K562 (cell line): Measurements from ENCODE around the gene FOCAD. TPM values are rescaled to one million over a fixed set of nuclear protein-coding genes. Genes with fewer than 3 reads are reported as not detected.

Experiments used
- ATAC-seq: fragments of 200-7000 bp; cut with Tn5 transposase; 3 replicates; pipeline ENCODE4 v1.9.1; 2020; ENCODE audit warnings: moderate library complexity
- BruUV-seq: library from RNA; stranded (reverse); fragments of 400-500 nt; replicated peaks from 2 replicates; lab custom pipeline; 2021; lab: Mats Ljungman, UMichigan
- CTCF ChIA-PET: fragments of 300-600 bp; formaldehyde crosslinking; extraction: SDS; loops from one replicate; lab custom pipeline; 2021; ENCODE audit warnings: low intra/inter-chr PET ratio; lab: Yijun Ruan, JAX
- POLR2A ChIA-PET: fragments of 300-600, 350-650 bp; sonication (Branson Sonifier 250); formaldehyde crosslinking; extraction: SDS; loops from one replicate; lab custom pipeline; 2021; ENCODE audit warnings: antibody characterized with exemption, inconsistent platforms; lab: Yijun Ruan, JAX
- DNase-seq, 4 experiments: peaks; one replicate each; pipeline versions ENCODE4 v3.0.0 to v3.0.0-alpha.2; 2011 to 2018; ENCODE audit warnings: low spot score in 3 of 4, mixed read lengths in 3 of 4; ENCODE audit errors: extremely low read depth in 1 of 4
- FAIRE-seq: peaks from 2 replicates; lab custom pipeline; 2011; peaks lifted over from hg19 to GRCh38; lab: Jason Lieb, UNC
- H2AFZ ChIP-seq: 2 replicates; pipeline ENCODE4 v1.6.0; 2011; ENCODE audit warnings: low read depth, low read length, control low read depth, inconsistent platforms
- H3K27ac ChIP-seq: fragments of 200-600 bp; 3 replicates; pipeline ENCODE4 v1.8.0; 2011; ENCODE audit warnings: low read depth, mild to moderate bottlenecking, control low read depth, inconsistent platforms, low read length, moderate library complexity, mixed read lengths; ENCODE audit errors: extremely low read depth
- H3K27me3 ChIP-seq, 2 experiments: fragments of 300-600 bp in 1 of 2; 2 replicates in 1 of 2; 3 replicates in 1 of 2; pipeline versions ENCODE4 v1.6.0 to v1.8.0; 2011; ENCODE audit warnings: inconsistent platforms in 2 of 2, low read length in 2 of 2, mild to moderate bottlenecking in 1 of 2, mixed read lengths in 1 of 2, moderate library complexity in 1 of 2; ENCODE audit not compliant: control insufficient read depth in 2 of 2, insufficient read depth in 2 of 2
- H3K36me3 ChIP-seq: fragments of 300-600 bp; 3 replicates; pipeline ENCODE4 v1.8.0; 2011; ENCODE audit warnings: mild to moderate bottlenecking, low read length, inconsistent platforms; ENCODE audit not compliant: control insufficient read depth, insufficient read depth
- H3K4me1 ChIP-seq, 2 experiments: fragments of 200-600 bp in 1 of 2; replicated peaks in 1 of 2; 2 replicates in 1 of 2; 3 replicates in 1 of 2; pipeline versions ENCODE4 v1.5.1 to v1.8.0; 2011; ENCODE audit warnings: inconsistent platforms in 2 of 2, low read length in 2 of 2, mild to moderate bottlenecking in 1 of 2, mixed read lengths in 1 of 2, moderate library complexity in 1 of 2; ENCODE audit not compliant: control insufficient read depth in 2 of 2, insufficient read depth in 2 of 2
- H3K4me2 ChIP-seq: 2 replicates; pipeline ENCODE4 v1.6.1; 2011; ENCODE audit warnings: low read length, control low read depth, inconsistent platforms, mixed read lengths; ENCODE audit not compliant: insufficient read depth
- H3K4me3 ChIP-seq: fragments of 200-600 bp; sonication (generic), shearing (Covaris generic); 2 replicates; pipeline ENCODE4 v1.5.1; 2016; ENCODE audit warnings: control low read depth, inconsistent platforms
- H3K79me2 ChIP-seq: fragments of 200-600 bp; 3 replicates; pipeline ENCODE4 v1.8.0; 2011; ENCODE audit warnings: low read length, inconsistent platforms; ENCODE audit not compliant: control insufficient read depth, insufficient read depth
- H3K9ac ChIP-seq, 2 experiments: 2 replicates each; pipeline versions ENCODE4 v1.6.0 to v1.6.1; 2011; ENCODE audit warnings: low read depth in 2 of 2, low read length in 2 of 2, control low read depth in 1 of 2, inconsistent platforms in 1 of 2, mild to moderate bottlenecking in 1 of 2, mixed read lengths in 1 of 2; ENCODE audit not compliant: insufficient read depth in 1 of 2
- H3K9me1 ChIP-seq: one replicate; pipeline ENCODE4 v1.6.0; 2011; ENCODE audit warnings: inconsistent platforms, mild to moderate bottlenecking, low read length, moderate library complexity; ENCODE audit not compliant: control insufficient read depth, insufficient read depth
- H3K9me3 ChIP-seq: replicated peaks from 2 replicates; pipeline ENCODE4 v1.5.1; 2011; ENCODE audit warnings: low read depth, low read length, inconsistent platforms; ENCODE audit not compliant: control insufficient read depth, insufficient read depth
- H4K20me1 ChIP-seq: replicated peaks from 2 replicates; pipeline ENCODE4 v1.6.1; 2011; ENCODE audit warnings: low read length, inconsistent platforms, mixed read lengths; ENCODE audit not compliant: control insufficient read depth, insufficient read depth
- CREB3L1 ChIP-seq: fragments of 450-650 bp; IDR thresholded peaks from 2 replicates; pipeline ENCODE4 v1.6.1; 2014; ENCODE audit warnings: low read depth, mild to moderate bottlenecking, moderate library complexity, borderline replicate concordance
- E2F4 ChIP-seq: sonication (generic); formaldehyde crosslinking; IDR thresholded peaks from 2 replicates; pipeline ENCODE4 v1.8.0; 2022; ENCODE audit warnings: mild to moderate bottlenecking, low read depth, missing genetic modification reagents
- NCOA4 ChIP-seq: fragments of 450-650 bp; IDR thresholded peaks from 2 replicates; pipeline ENCODE4 v1.6.1; 2018; ENCODE audit warnings: mild to moderate bottlenecking; ENCODE audit not compliant: partially characterized antibody
- NR4A1 ChIP-seq, 2 experiments: fragments of 250-450 bp in 1 of 2; fragments of 450-650 bp in 1 of 2; sonication (Bioruptor Pico) in 1 of 2; IDR thresholded peaks; 2 replicates each; pipeline versions ENCODE4 v1.4.0 to v1.6.1; 2016 to 2020; ENCODE audit warnings: mild to moderate bottlenecking in 2 of 2, missing compliant biosample characterization in 1 of 2, missing genetic modification characterization in 1 of 2, moderate library complexity in 1 of 2
- NRF1 ChIP-seq, 2 experiments: fragments of 450-650 bp; IDR thresholded peaks in 1 of 2; conservative IDR thresholded peaks in 1 of 2; 2 replicates each; pipeline ENCODE4 v1.6.1; 2014; ENCODE audit warnings: mild to moderate bottlenecking in 2 of 2
- PTRF ChIP-seq: fragments of 450-650 bp; IDR thresholded peaks from 2 replicates; pipeline ENCODE4 v1.6.1; 2016; ENCODE audit warnings: mild to moderate bottlenecking, missing genetic modification characterization, missing compliant biosample characterization
- SFPQ ChIP-seq: fragments of 200-400 bp; formaldehyde crosslinking; IDR thresholded peaks from 2 replicates; pipeline ENCODE4 v1.6.1; 2017; ENCODE audit warnings: mild to moderate bottlenecking, low read depth, low read length, moderate library complexity
- ZBTB2 ChIP-seq: fragments of 450-650 bp; IDR thresholded peaks from 2 replicates; pipeline ENCODE4 v1.6.1; 2016; ENCODE audit warnings: antibody characterized with exemption
- ZNF165 ChIP-seq: fragments of 250-450 bp; sonication (Bioruptor Pico); IDR thresholded peaks from 2 replicates; pipeline ENCODE4 v1.4.0; 2020; ENCODE audit warnings: borderline replicate concordance
- WGBS: fragments of 100-300 bp; shearing (Covaris generic); methylation state at CpG from one replicate; pipeline ENCODE4 v1.1.6; 2016; ENCODE audit warnings: low coverage, mixed read lengths; ENCODE audit not compliant: insufficient coverage; ENCODE audit errors: missing lambda C conversion rate; 5-methylcytosine and 5-hydroxymethylcytosine counted together
- in situ Hi-C: fragments of 300-500 bp; cut with MboI; formaldehyde crosslinking; loops from 4 replicates; pipeline ENCODE4 v1.15.0; 2018; ENCODE audit warnings: inconsistent platforms, mixed read lengths
- intact Hi-C: fragments of 100-400 bp; cut with micrococcal nuclease; formaldehyde crosslinking; loops from 2 replicates; pipeline ENCODE4 v1.14.2; 2022
- polyA plus RNA-seq, 8 experiments: library from polyadenylated mRNA; depleted of rRNA in 4 of 8; stranded (reverse) in 5 of 8; unstranded in 3 of 8; fragments of >200 nt; fragmentation: Nextera tagmentation in 2 of 8; fragmentation: Illumina TruSeq in 1 of 8; extraction: Ambion mirVana in 2 of 8; extraction: Trizol in 1 of 8; gene quantifications; 2 replicates each; pipeline versions ENCODE4 v1.2.1 to v1.2.3, GENCODE V29; 2011 to 2014; ENCODE audit warnings: inconsistent platforms in 1 of 8, missing spikeins in 1 of 8
- total RNA-seq, 7 experiments: library from RNA; depleted of rRNA in 6 of 7; stranded (reverse); fragments of >200 nt in 6 of 7; fragmentation: Illumina TruSeq in 2 of 7; extraction: Trizol in 2 of 7; gene quantifications; 2 replicates each; pipeline versions ENCODE4 v1.2.1 to v1.2.3, GENCODE V29; 2011 to 2021; ENCODE audit warnings: low replicate concordance in 1 of 7

Gene FOCAD
- total and polyA plus RNA-seq, 9 of the 15 experiments (the other 6 are each of a cell fraction or from before 2014, with no cell fraction given) = 0.13 to 2.4 (median 1.6) TPM

- H3K4me1 ChIP-seq = no peaks in the 10 kb centered on the region
- intact Hi-C loops = no loop called here
- H3K27ac ChIP-seq = no peak overlapping the region
- BruUV-seq = no TSS peak
- no peaks in the 10 kb centered on the region for H4K20me1 ChIP-seq
- FAIRE-seq = no peak
- H3K9me3 ChIP-seq = no peaks in the 10 kb centered on the region
- no peak for TF ChIP-seq NCOA4
- TF ChIP-seq, all 486 proteins: peak for 0
- no peak for DNase-seq
- Histone ChIP-seq H3K4me3 (no peak overlapping the region), H3K27me3 (no peaks in the 10 kb centered on the region), H3K36me3 (no peaks in the 10 kb centered on the region), H2AFZ (no peak overlapping the region), H3K9me1 (no peaks in the 10 kb centered on the region), H3K9ac (no peak overlapping the region), H3K4me2 (no peak overlapping the region), H3K79me2 (no peaks in the 10 kb centered on the region)
- in situ Hi-C loops = no loop called here
- CTCF ChIA-PET = no interaction called here
- POLR2A ChIA-PET = no interaction called here
- no CpG with 5 or more reads among the region's 1 CpG for WGBS
- no peak for ATAC-seq
Measured at GRCh38 chr9:20904995-20905394, 220.9 kb downstream of the FOCAD start.

GRCh38 chr9:20906326-20906725 is 222.3 kb downstream of the FOCAD start:
- ATAC-seq (no peak), FAIRE-seq (no peak), DNase-seq (no peak)
- Histone ChIP-seq H3K79me2 (no peaks in the 10 kb centered on the region), H3K4me3 (no peak overlapping the region), H4K20me1 (no peaks in the 10 kb centered on the region), H2AFZ (no peak overlapping the region), H3K36me3 (no peaks in the 10 kb centered on the region), H3K27ac (no peak overlapping the region), H3K4me1 (no peaks in the 10 kb centered on the region), H3K27me3 (no peaks in the 10 kb centered on the region), H3K4me2 (no peak overlapping the region), H3K9me1 (no peaks in the 10 kb centered on the region), H3K9me3 (no peaks in the 10 kb centered on the region), H3K9ac (no peak overlapping the region)
- no CpG with 5 or more reads among the region's 1 CpG for WGBS
- no TSS peak for BruUV-seq
- in situ Hi-C loops = no loop called here
- intact Hi-C loops = no loop called here
- ChIA-PET POLR2A (no interaction called here), CTCF (no interaction called here)
- no peak for TF ChIP-seq NR4A1 (CRISPR knock-in tag; IDR thresholded peaks at IDR 0.05)
- no peak for TF ChIP-seq NR4A1 (tag; IDR thresholded peaks at IDR 0.05)
- TF ChIP-seq CREB3L1 = no peak
- TF ChIP-seq ZBTB2 = no peak
- no peak for TF ChIP-seq PTRF
- no peak for TF ChIP-seq E2F4 (CRISPR knock-in tag)
- no peak for TF ChIP-seq NRF1 (conservative IDR thresholded peaks at IDR 0.05 in 1 of 2, IDR thresholded peaks at IDR 0.05 in 1 of 2)
- no peak for TF ChIP-seq ZNF165 (CRISPR knock-in tag)
- no peak for TF ChIP-seq SFPQ
